HepG2 (cell line): ENCODE results near the gene SLC43A1. TPM values are rescaled to one million over a fixed set of nuclear protein-coding genes. Genes with fewer than 3 reads are reported as not detected.
A peak's percentile ranks its signal among the peaks of the same experiment; 100 is the strongest.

ENCODE experiments used
- DRAP1 ChIP-seq: IDR thresholded peaks from 2 replicates; pipeline ENCODE4 v1.6.1; 2016; ENCODE audit warnings: missing genetic modification reagents, missing compliant biosample characterization
- EHMT2 ChIP-seq: fragments of 200-600 bp; sonication (generic); IDR thresholded peaks from 2 replicates; pipeline ENCODE4 v1.7.0; 2017; ENCODE audit warnings: antibody characterized with exemption, low read depth, low read length, borderline replicate concordance
- GPN1 ChIP-seq: sonication (generic); formaldehyde crosslinking; IDR thresholded peaks from 2 replicates; pipeline ENCODE4 v1.5.1; 2020; ENCODE audit warnings: missing genetic modification reagents, borderline replicate concordance
- GTF2F1 ChIP-seq: fragments of 150-350 bp; IDR thresholded peaks from 2 replicates; pipeline ENCODE4 v1.6.1; 2014; ENCODE audit warnings: low read length
- MBNL3 ChIP-seq: fragments of 250-450 bp; sonication (Bioruptor Pico); conservative IDR thresholded peaks from 2 replicates; pipeline ENCODE4 v1.8.0; 2022; ENCODE audit warnings: mild to moderate bottlenecking, inconsistent platforms
- MEF2D ChIP-seq: sonication (generic); formaldehyde crosslinking; IDR thresholded peaks from 2 replicates; pipeline ENCODE4 v1.5.1; 2020; ENCODE audit warnings: mild to moderate bottlenecking, missing genetic modification reagents
- MTA1 ChIP-seq: sonication (generic); formaldehyde crosslinking; IDR thresholded peaks from 2 replicates; pipeline ENCODE4 v1.4.0; 2020; ENCODE audit warnings: missing genetic modification reagents, mild to moderate bottlenecking, borderline replicate concordance
- MTF1 ChIP-seq: sonication (generic); formaldehyde crosslinking; IDR thresholded peaks from 2 replicates; pipeline ENCODE4 v1.5.0; 2020; ENCODE audit warnings: missing genetic modification reagents
- POGK ChIP-seq: sonication (generic); formaldehyde crosslinking; conservative IDR thresholded peaks from 2 replicates; pipeline ENCODE4 v1.8.0; 2022; ENCODE audit warnings: mild to moderate bottlenecking, moderate library complexity, missing genetic modification reagents
- POLR2A ChIP-seq, 2 experiments: IDR thresholded peaks; 2 replicates each; pipeline ENCODE4 v1.6.1; 2011; ENCODE audit warnings: low read depth in 2 of 2, low read length in 2 of 2, mild to moderate bottlenecking in 1 of 2, moderate library complexity in 1 of 2; ENCODE audit not compliant: insufficient read depth in 1 of 2
- SRSF9 ChIP-seq: fragments of 200-400 bp; formaldehyde crosslinking; IDR thresholded peaks from 2 replicates; pipeline ENCODE4 v1.6.1; 2018; ENCODE audit warnings: borderline replicate concordance, mild to moderate bottlenecking, low read depth, low read length; ENCODE audit not compliant: insufficient read depth, poor library complexity, severe bottlenecking
- XRCC5 ChIP-seq: fragments of 200-400 bp; formaldehyde crosslinking; optimal IDR thresholded peaks from 2 replicates; pipeline ENCODE3; 2017; ENCODE audit warnings: mild to moderate bottlenecking, low read length
- ZBTB38 ChIP-seq: sonication (generic); formaldehyde crosslinking; IDR thresholded peaks from 2 replicates; pipeline ENCODE4 v1.5.1; 2020; ENCODE audit warnings: mild to moderate bottlenecking, missing genetic modification reagents
- ZFP36L1 ChIP-seq: sonication (generic); formaldehyde crosslinking; IDR thresholded peaks from 2 replicates; pipeline ENCODE4 v1.8.0; 2022; ENCODE audit warnings: mild to moderate bottlenecking, missing genetic modification reagents, moderate library complexity
- ZMAT3 ChIP-seq: sonication (generic); formaldehyde crosslinking; conservative IDR thresholded peaks from 2 replicates; pipeline ENCODE4 v1.7.0; 2021; ENCODE audit warnings: missing genetic modification reagents
- ZNF468 ChIP-seq: sonication (generic); formaldehyde crosslinking; IDR thresholded peaks from 2 replicates; pipeline ENCODE4 v1.8.0; 2022; ENCODE audit warnings: mild to moderate bottlenecking, moderate library complexity, missing genetic modification reagents
- ZNF513 ChIP-seq: sonication (generic); formaldehyde crosslinking; conservative IDR thresholded peaks from 2 replicates; pipeline ENCODE4 v1.5.0; 2020; ENCODE audit warnings: missing genetic modification reagents
- ZNF768 ChIP-seq: sonication (generic); formaldehyde crosslinking; IDR thresholded peaks from 2 replicates; pipeline ENCODE4 v1.4.0; 2020; ENCODE audit warnings: missing genetic modification reagents
- ZNF772 ChIP-seq: sonication (generic); formaldehyde crosslinking; IDR thresholded peaks from 2 replicates; pipeline ENCODE4 v1.5.0; 2020; ENCODE audit warnings: mild to moderate bottlenecking, missing genetic modification reagents
- ZNF781 ChIP-seq: sonication (generic); formaldehyde crosslinking; IDR thresholded peaks from 2 replicates; pipeline ENCODE4 v1.5.1; 2020; ENCODE audit warnings: borderline replicate concordance, mild to moderate bottlenecking, missing genetic modification reagents; ENCODE audit errors: not compliant biosample characterization
- ZSCAN30 ChIP-seq: sonication (generic); formaldehyde crosslinking; IDR thresholded peaks from 2 replicates; pipeline ENCODE4 v1.5.0; 2020; ENCODE audit warnings: mild to moderate bottlenecking, missing genetic modification reagents
- polyA plus RNA-seq, 8 experiments: library from polyadenylated mRNA; depleted of rRNA in 3 of 8; stranded (reverse) in 7 of 8; unstranded in 1 of 8; fragments of >200 nt; fragmentation: Illumina TruSeq in 4 of 8; extraction: Trizol in 4 of 8; gene quantifications; 2 replicates each; pipeline versions ENCODE4 v1.2.1 to v1.2.3, GENCODE V29; 2011 to 2016; ENCODE audit warnings: low read depth in 4 of 8, missing spikeins in 1 of 8, mixed read lengths in 1 of 8; ENCODE audit not compliant: insufficient read depth in 1 of 8
- total RNA-seq, 5 experiments: library from RNA; depleted of rRNA; stranded (reverse); fragments of >200 nt; fragmentation: Illumina TruSeq; extraction: Trizol; gene quantifications; 2 replicates each; pipeline ENCODE4 v1.2.3, GENCODE V29; 2016; ENCODE audit warnings: low read depth in 1 of 5
- TF ChIP-seq, protein P1 (sequence below): sonication (generic); formaldehyde crosslinking; conservative IDR thresholded peaks from 2 replicates; pipeline ENCODE4 v1.8.0; 2022; ENCODE audit warnings: missing genetic modification reagents
- TF ChIP-seq, protein P2 (sequence below): sonication (generic); formaldehyde crosslinking; IDR thresholded peaks from 2 replicates; pipeline ENCODE4 v1.8.0; 2022; ENCODE audit warnings: missing genetic modification reagents, mild to moderate bottlenecking, moderate library complexity, borderline replicate concordance

SLC43A1 gene
- total and polyA plus RNA-seq, 2 of the 13 experiments (the other 11 are each of a cell fraction or from before 2014, with no cell fraction given): 72.3 to 87.6 TPM

DNA sequence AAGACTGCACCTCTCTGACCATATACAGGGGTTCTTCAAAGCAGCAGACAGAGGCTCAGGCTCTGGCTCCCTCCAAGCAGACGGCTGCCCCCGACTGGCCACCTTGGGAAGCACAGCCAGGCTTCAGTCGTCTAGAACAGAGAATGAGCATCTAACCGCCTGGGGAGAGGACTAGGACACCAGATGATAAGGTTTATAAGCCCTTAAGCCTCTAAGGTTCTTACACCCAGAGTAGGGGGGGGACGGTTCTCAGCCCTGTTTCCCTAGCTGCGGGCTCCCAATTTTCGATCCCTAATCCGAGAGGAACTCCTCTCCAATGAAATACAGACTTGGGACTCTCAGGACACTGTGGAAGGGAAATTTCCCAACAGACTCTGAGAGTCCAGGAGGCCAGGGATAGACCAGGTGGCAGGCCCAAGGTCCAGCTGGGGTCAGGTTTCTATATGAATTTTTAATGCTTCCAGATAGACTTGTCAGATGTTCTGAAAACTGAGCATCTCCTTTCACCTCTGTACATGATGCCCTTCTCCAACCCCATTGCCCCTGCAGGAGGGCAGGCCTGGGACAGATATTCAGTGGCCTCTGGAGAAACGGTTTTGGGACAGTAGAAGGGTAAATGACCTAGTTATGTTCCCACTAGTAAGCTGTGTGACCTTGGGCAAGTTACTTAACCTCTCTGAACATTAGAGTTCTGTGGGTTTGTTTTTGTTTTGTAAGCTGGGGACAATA, 34.9 kb downstream of the SLC43A1 start (continued):
- TF ChIP-seq DRAP1: no peak
- TF ChIP-seq MTF1 (CRISPR knock-in tag): no peak
- no peak for TF ChIP-seq ZSCAN30 (CRISPR knock-in tag)
- TF ChIP-seq ZFP36L1 (CRISPR knock-in tag): no peak
- TF ChIP-seq GTF2F1: no peak
- TF ChIP-seq ZNF768 (CRISPR knock-in tag): peak; percentile 94; the same call in 1 of the 2 replicates
- TF ChIP-seq POGK (CRISPR knock-in tag): no peak
- no peak for TF ChIP-seq MEF2D (CRISPR knock-in tag)
- TF ChIP-seq ZBTB38 (CRISPR knock-in tag): no peak
- TF ChIP-seq MTA1 (CRISPR knock-in tag): no peak
- no peak for TF ChIP-seq ZNF781 (CRISPR knock-in tag)
- TF ChIP-seq EHMT2: no peak
- TF ChIP-seq XRCC5: peak; percentile 78
- no peak for TF ChIP-seq SRSF9
- TF ChIP-seq ZMAT3 (CRISPR knock-in tag): 0 out of 2 replicates have a peak, but pooled peaks have one; percentile 30
- TF ChIP-seq, protein P1, sequence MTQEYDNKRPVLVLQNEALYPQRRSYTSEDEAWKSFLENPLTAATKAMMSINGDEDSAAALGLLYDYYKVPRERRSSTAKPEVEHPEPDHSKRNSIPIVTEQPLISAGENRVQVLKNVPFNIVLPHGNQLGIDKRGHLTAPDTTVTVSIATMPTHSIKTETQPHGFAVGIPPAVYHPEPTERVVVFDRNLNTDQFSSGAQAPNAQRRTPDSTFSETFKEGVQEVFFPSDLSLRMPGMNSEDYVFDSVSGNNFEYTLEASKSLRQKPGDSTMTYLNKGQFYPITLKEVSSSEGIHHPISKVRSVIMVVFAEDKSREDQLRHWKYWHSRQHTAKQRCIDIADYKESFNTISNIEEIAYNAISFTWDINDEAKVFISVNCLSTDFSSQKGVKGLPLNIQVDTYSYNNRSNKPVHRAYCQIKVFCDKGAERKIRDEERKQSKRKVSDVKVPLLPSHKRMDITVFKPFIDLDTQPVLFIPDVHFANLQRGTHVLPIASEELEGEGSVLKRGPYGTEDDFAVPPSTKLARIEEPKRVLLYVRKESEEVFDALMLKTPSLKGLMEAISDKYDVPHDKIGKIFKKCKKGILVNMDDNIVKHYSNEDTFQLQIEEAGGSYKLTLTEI (CRISPR knock-in tag): no peak
- no peak for TF ChIP-seq ZNF513 (CRISPR knock-in tag)
- TF ChIP-seq MBNL3 (CRISPR knock-in tag): no peak
- TF ChIP-seq GPN1 (CRISPR knock-in tag): no peak
- TF ChIP-seq ZNF468: no peak
- TF ChIP-seq, protein P2, sequence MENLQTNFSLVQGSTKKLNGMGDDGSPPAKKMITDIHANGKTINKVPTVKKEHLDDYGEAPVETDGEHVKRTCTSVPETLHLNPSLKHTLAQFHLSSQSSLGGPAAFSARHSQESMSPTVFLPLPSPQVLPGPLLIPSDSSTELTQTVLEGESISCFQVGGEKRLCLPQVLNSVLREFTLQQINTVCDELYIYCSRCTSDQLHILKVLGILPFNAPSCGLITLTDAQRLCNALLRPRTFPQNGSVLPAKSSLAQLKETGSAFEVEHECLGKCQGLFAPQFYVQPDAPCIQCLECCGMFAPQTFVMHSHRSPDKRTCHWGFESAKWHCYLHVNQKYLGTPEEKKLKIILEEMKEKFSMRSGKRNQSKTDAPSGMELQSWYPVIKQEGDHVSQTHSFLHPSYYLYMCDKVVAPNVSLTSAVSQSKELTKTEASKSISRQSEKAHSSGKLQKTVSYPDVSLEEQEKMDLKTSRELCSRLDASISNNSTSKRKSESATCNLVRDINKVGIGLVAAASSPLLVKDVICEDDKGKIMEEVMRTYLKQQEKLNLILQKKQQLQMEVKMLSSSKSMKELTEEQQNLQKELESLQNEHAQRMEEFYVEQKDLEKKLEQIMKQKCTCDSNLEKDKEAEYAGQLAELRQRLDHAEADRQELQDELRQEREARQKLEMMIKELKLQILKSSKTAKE (CRISPR knock-in tag): no peak
- TF ChIP-seq ZNF772 (CRISPR knock-in tag): 0 out of 2 replicates have a peak, but pooled peaks have one; percentile 9
- no peak; a peak in 1 of 4 replicates for TF ChIP-seq POLR2A (IDR thresholded peaks at IDR 0.05; ENCODE audit: insufficient read depth in 1 of 2, low read depth in 2 of 2, low read length in 2 of 2)
